Gastrocnemius medialis (tissue), 4 donors: Measurements from ENCODE around the gene ACTR8. TPM values are rescaled to one million over a fixed set of nuclear protein-coding genes. Genes with fewer than 3 reads are reported as not detected.

Experiments used
- ATAC-seq, 2 donors: fragments of 150-250 bp; one replicate each; pipeline ENCODE4 v1.9.1; 2016
- DNase-seq, 2 donors: peaks; one replicate each; pipeline ENCODE4 v3.0.0-alpha.2; 2019
- H3K27ac ChIP-seq, 4 donors: fragments of 200-600 bp; sonication (generic); 1 replicate in 1 of 4; 2 replicates in 3 of 4; pipeline ENCODE4 v1.5.1; 2016 to 2018; ENCODE audit warnings: mild to moderate bottlenecking in 2 of 4, moderate library complexity in 1 of 4
- H3K27me3 ChIP-seq, 3 donors: fragments of 200-600 bp; sonication (generic) in 2 of 3; 1 replicate in 1 of 3; 2 replicates in 2 of 3; pipeline versions ENCODE4 v1.5.1 to v1.6.0; 2016 to 2019; ENCODE audit warnings: mild to moderate bottlenecking in 1 of 3, moderate library complexity in 1 of 3
- H3K36me3 ChIP-seq, 2 donors: fragments of 200-600 bp; sonication (generic) in 1 of 2; one replicate each; pipeline ENCODE4 v1.5.1; 2017 to 2018
- H3K4me1 ChIP-seq, 2 donors: fragments of 200-600 bp; sonication (generic) in 1 of 2; one replicate each; pipeline ENCODE4 v1.5.1; 2016 to 2017; ENCODE audit warnings: mild to moderate bottlenecking in 2 of 2
- H3K4me3 ChIP-seq, 4 donors: fragments of 200-600 bp; sonication (generic) in 3 of 4; 1 replicate in 1 of 4; 2 replicates in 3 of 4; pipeline ENCODE4 v1.5.1; 2016 to 2019; ENCODE audit warnings: mild to moderate bottlenecking in 2 of 4
- H3K9me3 ChIP-seq, 3 donors: fragments of 200-600 bp; sonication (generic) in 2 of 3; 1 replicate in 1 of 3; 2 replicates in 2 of 3; pipeline ENCODE4 v1.5.1; 2016 to 2019
- CTCF ChIP-seq, 5 experiments: fragments of 450-650 bp in 3 of 5; fragments of 200-600 bp in 2 of 5; sonication (generic) in 2 of 5; IDR thresholded peaks in 4 of 5; conservative IDR thresholded peaks in 1 of 5; 1 replicate in 4 of 5; 2 replicates in 1 of 5; pipeline ENCODE4 v1.5.1; 2016 to 2019; ENCODE audit warnings: antibody characterized with exemption in 5 of 5, mild to moderate bottlenecking in 3 of 5, moderate library complexity in 3 of 5
- POLR2A ChIP-seq, 2 donors: fragments of 450-650 bp; IDR thresholded peaks; one replicate each; pipeline ENCODE4 v1.6.1; 2017; ENCODE audit warnings: antibody characterized with exemption in 2 of 2, mild to moderate bottlenecking in 2 of 2, moderate library complexity in 2 of 2
- in situ Hi-C, 4 donors: fragments of 200-750 bp; cut with MboI; loops; one replicate each; pipeline versions ENCODE4 v1.15.0 to v1.8.0; 2017; ENCODE audit warnings: low sequenced_read_pairs in 4 of 4
- intact Hi-C: fragments of 100-400 bp; cut with DNase I; formaldehyde crosslinking; loops from one replicate; pipeline ENCODE4 v1.15.1; 2023; ENCODE audit warnings: low total_unique reads
- total RNA-seq, 4 donors: library from RNA; depleted of rRNA; stranded (reverse); fragments of >200 nt; gene quantifications; one replicate each; pipeline versions ENCODE4 v1.1.0 to v1.2.3, GENCODE V29; 2016

ACTR8 gene
- total RNA-seq, 4 donors from 2014 or later: 13.6 to 24.9 (median 19.8) TPM

- H3K27ac ChIP-seq: no peak overlapping the region
- DNase-seq (no peak), ATAC-seq (no peak)
- peaks cover 14 to 19% of the 10 kb centered on the region in 2 donors for H3K4me1 ChIP-seq
- no peaks in the 10 kb centered on the region for H3K27me3 ChIP-seq
- in situ Hi-C loops (no loop called here), intact Hi-C loops (no loop called here)
- no peaks in the 10 kb centered on the region for H3K9me3 ChIP-seq
- H3K4me3 ChIP-seq: no peak overlapping the region
- H3K36me3 ChIP-seq: no peaks in the 10 kb centered on the region
- no peak for TF ChIP-seq POLR2A (IDR thresholded peaks at IDR 0.05)
- no peak for TF ChIP-seq CTCF (IDR thresholded peaks at IDR 0.05 in 4 of 5, conservative IDR thresholded peaks at IDR 0.05 in 1 of 5)
Observed at GRCh38 chr3:53823956-53824657, 57.8 kb downstream of the ACTR8 start.

- Histone ChIP-seq H3K36me3 (no peaks in the 10 kb centered on the region), H3K27me3 (no peaks in the 10 kb centered on the region), H3K4me1 (peaks cover 14 to 19% of the 10 kb centered on the region in 2 donors), H3K27ac (no peak overlapping the region), H3K9me3 (no peaks in the 10 kb centered on the region), H3K4me3 (no peak overlapping the region)
- DNase-seq: no peak
- intact Hi-C loops (no loop called here), in situ Hi-C loops (no loop called here)
- ATAC-seq: no peak
- TF ChIP-seq CTCF (IDR thresholded peaks at IDR 0.05 in 4 of 5, conservative IDR thresholded peaks at IDR 0.05 in 1 of 5) (no peak), POLR2A (IDR thresholded peaks at IDR 0.05) (no peak)
Observed at GRCh38 chr3:53823026-53823955, 58.7 kb downstream of the ACTR8 start.

GRCh38 chr3:53822331-53822741, 59.6 kb downstream of the ACTR8 start:
- H3K27me3 ChIP-seq: no peaks in the 10 kb centered on the region
- no peak for TF ChIP-seq CTCF (IDR thresholded peaks at IDR 0.05 in 4 of 5, conservative IDR thresholded peaks at IDR 0.05 in 1 of 5)
- TF ChIP-seq POLR2A (IDR thresholded peaks at IDR 0.05): no peak
- no peaks in the 10 kb centered on the region for H3K9me3 ChIP-seq
- ATAC-seq (no peak), DNase-seq (no peak)
- H3K4me3 ChIP-seq: no peak overlapping the region
- in situ Hi-C loops: no loop called here
- H3K36me3 ChIP-seq: no peaks in the 10 kb centered on the region
- intact Hi-C loops: no loop called here
- peaks cover 14 to 19% of the 10 kb centered on the region in 2 donors for H3K4me1 ChIP-seq
- H3K27ac ChIP-seq: peak overlapping the region; percentile 31 to 76 (median 60)

- H3K4me1 ChIP-seq: peaks cover 14 to 19% of the 10 kb centered on the region in 2 donors
- H3K4me3 ChIP-seq: no peak overlapping the region
- H3K9me3 ChIP-seq: no peaks in the 10 kb centered on the region
- TF ChIP-seq POLR2A (IDR thresholded peaks at IDR 0.05): no peak
- no peak for TF ChIP-seq CTCF (IDR thresholded peaks at IDR 0.05 in 4 of 5, conservative IDR thresholded peaks at IDR 0.05 in 1 of 5)
- DNase-seq (peak; percentile 70 to 86), ATAC-seq (peak; percentile 90 to 91)
- in situ Hi-C loops (no loop called here), intact Hi-C loops (no loop called here)
- no peaks in the 10 kb centered on the region for H3K27me3 ChIP-seq
- H3K36me3 ChIP-seq: no peaks in the 10 kb centered on the region
- peak overlapping the region; percentile 52 to 76 (median 62) for H3K27ac ChIP-seq
Observed at GRCh38 chr3:53821631-53822121, 60.3 kb downstream of the ACTR8 start.
